Measurements from ENCODE around the gene ALDH2.
"Not testable (repeated sequence)": the region's sequence is repeated elsewhere in the genome, so short reads cannot be mapped to it uniquely, and the experiment has no call there.

ALDH2 gene

DNA sequence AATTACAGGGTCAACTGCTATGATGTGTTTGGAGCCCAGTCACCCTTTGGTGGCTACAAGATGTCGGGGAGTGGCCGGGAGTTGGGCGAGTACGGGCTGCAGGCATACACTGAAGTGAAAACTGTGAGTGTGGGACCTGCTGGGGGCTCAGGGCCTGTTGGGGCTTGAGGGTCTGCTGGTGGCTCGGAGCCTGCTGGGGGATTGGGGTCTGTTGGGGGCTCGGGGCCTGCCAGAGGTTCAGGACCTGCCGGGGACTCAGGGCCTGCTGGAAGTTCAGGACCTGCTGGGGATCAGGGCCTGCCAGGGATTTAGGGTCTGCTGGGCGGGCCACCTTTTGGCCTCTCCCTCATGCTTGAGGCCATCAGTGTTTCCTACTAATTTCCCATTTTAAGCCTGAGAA lies 37.1 kb downstream of the ALDH2 start:
- ChIA-PET CTCF (interaction anchor here (1.4 kb wide), 1 partner anchor 9 kb away, joined by 4 read pairs; no protein-coding TSS in a partner anchor), POLR2A (no interaction called here)
- no peak for DNase-seq (ENCODE audit: low read depth, low spot score)
- TF ChIP-seq, protein P1, sequence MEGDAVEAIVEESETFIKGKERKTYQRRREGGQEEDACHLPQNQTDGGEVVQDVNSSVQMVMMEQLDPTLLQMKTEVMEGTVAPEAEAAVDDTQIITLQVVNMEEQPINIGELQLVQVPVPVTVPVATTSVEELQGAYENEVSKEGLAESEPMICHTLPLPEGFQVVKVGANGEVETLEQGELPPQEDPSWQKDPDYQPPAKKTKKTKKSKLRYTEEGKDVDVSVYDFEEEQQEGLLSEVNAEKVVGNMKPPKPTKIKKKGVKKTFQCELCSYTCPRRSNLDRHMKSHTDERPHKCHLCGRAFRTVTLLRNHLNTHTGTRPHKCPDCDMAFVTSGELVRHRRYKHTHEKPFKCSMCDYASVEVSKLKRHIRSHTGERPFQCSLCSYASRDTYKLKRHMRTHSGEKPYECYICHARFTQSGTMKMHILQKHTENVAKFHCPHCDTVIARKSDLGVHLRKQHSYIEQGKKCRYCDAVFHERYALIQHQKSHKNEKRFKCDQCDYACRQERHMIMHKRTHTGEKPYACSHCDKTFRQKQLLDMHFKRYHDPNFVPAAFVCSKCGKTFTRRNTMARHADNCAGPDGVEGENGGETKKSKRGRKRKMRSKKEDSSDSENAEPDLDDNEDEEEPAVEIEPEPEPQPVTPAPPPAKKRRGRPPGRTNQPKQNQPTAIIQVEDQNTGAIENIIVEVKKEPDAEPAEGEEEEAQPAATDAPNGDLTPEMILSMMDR (IDR thresholded peaks at IDR 0.05; ENCODE audit: insufficient read depth, low read length, missing control alignments): no peak
- no peak overlapping the region for H3K4me3 ChIP-seq (ENCODE audit: low read depth, low read length)

DNA sequence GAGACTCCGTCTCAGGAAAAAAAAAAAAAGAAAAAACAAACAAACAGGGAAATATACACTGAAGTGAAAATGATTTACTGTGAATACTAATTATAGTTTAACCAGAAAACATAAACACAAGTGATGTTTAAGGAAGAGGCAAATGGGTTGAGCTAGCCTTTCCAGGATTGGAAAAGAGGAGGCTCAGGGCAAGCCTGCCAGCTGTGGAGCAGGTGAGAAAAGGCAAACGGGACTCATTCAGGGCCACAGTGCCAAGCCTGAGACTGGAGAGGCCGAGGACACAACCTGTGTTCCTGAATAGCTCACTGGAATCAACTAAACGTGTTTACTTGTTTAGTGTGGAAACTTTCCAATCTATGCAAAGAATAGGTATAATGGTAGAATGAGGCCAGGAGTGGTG lies 39.6 kb downstream of the ALDH2 start:
- TF ChIP-seq, protein P1 (IDR thresholded peaks at IDR 0.05; ENCODE audit: insufficient read depth, low read length, missing control alignments): no peak
- ChIA-PET POLR2A (no interaction called here), CTCF (interaction anchor here (1.3 to 1.7 kb wide), 2 partner anchors 9 to 53 kb away, joined by 5 to 6 read pairs; no protein-coding TSS in a partner anchor)
- no peak for DNase-seq (ENCODE audit: low read depth, low spot score)
- H3K4me3 ChIP-seq (ENCODE audit: low read depth, low read length): no peak overlapping the region

DNA sequence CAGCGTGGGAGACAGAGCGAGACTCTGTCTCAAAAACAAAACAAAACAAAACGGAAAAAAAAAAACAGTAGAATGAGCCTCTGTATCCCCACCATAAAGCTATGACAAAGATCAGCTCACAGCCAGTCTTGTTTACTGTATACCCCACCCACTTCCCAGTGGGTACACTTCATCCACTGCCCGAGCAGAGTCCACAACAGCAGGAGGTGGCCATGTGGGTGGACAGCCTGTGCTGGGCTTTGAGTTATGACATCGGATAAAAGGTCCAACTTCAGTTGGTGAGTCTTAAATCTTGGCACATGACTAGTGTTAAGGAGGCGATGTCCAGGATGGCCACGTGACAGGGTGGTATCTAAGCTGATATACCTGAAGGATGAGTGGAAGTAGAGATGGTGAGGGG lies 40.5 kb downstream of the ALDH2 start:
- CTCF ChIA-PET: interaction anchor here (1.2 to 1.3 kb wide), 2 partner anchors 17 to 54 kb away, joined by 3 to 6 read pairs; no protein-coding TSS in a partner anchor
- POLR2A ChIA-PET: no interaction called here

DNA sequence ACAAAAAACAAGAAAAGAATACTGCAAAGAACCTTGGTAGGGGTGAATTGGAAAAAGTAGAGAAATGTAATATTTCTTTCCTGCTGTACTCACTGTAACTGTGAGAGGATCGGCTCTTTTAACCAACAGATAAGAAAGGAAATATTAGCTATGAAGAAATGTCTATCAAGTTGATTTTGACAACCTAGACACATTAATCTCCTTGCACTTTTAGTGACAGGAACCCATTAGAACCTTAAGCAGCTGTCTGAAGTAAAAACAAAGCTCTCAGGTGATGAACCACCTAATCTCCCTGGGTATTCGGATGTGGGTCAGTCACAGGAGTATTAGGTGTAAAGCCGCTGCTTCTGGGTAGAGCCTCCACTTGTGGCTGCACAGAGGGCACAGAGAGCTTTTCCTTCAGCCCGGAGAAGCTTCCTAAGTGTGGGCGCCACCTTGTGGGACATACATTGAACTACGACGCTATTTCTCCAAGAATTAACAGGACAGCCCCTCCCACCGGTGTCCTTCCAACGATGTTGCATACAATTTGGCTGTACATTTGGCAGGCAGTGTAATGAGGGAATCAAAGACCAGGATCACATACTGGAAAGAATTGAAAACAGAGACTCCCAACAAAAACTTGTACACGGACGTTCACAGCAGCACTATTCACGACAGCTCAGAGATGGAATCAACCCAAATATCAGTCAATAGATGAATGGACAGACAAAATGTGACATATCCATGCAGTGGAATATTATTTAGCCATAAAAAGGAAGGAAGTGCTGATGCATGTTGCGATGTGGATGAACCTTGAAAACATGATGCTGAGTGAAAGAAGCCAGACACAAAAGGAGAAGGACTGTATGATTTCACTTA lies 46.4 kb downstream of the ALDH2 start:
- H3K4me3 ChIP-seq (ENCODE audit: low read depth, low read length): no peak overlapping the region
- TF ChIP-seq, protein P1 (IDR thresholded peaks at IDR 0.05; ENCODE audit: insufficient read depth, low read length, missing control alignments): peak; percentile 85
- ChIA-PET POLR2A (interaction anchor here (1.0 kb wide), 1 partner anchor 128 kb away, joined by 3 read pairs; the partner anchor contains the start of genes ACAD10 and BRAP), CTCF (interaction anchor here (0.6 to 10.3 kb wide), 44 partner anchors 9 to 416 kb away, joined by 3 to 209 read pairs (median 4); partner anchors contain the start of genes ACAD10, ALDH2 and BRAP)
- DNase-seq (ENCODE audit: low read depth, low spot score): peak; percentile 40

More for the DNA sequence above, 40.5 kb downstream of the ALDH2 start:
- H3K4me3 ChIP-seq (ENCODE audit: low read depth, low read length): no peak overlapping the region
- no peak for DNase-seq (ENCODE audit: low read depth, low spot score)
- TF ChIP-seq, protein P1 (IDR thresholded peaks at IDR 0.05; ENCODE audit: insufficient read depth, low read length, missing control alignments): no peak

DNA sequence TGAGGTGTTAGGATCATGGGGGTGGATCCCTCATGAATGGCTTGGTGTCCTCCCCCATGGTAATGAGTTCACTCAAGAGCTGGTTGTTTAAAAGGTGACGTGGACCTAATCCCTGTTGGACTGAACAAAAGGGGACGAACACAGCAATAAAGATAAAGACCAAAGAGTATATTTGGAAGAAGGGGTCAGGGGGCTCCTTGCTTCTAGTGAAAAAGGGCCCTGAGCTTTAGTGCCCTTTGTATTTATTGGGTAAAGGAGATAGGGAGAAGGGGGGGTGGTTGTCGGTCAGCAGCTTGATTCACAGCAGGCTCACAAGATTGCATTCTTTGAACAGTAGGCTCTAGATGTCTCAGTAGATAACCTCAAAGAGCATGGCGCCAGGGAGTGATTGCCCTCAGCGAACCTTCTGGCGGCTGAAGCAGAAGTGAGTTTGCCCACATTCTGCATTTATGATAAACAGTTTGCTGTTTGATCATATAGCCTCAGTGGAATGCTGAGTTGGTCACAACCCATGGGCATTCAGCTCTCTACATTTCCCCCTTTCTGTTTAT lies 49.4 kb downstream of the ALDH2 start:
- TF ChIP-seq, protein P1 (IDR thresholded peaks at IDR 0.05; ENCODE audit: insufficient read depth, low read length, missing control alignments): no peak
- DNase-seq (ENCODE audit: low read depth, low spot score): no peak
- POLR2A ChIA-PET: no interaction called here
- no peak overlapping the region for H3K4me3 ChIP-seq (ENCODE audit: low read depth, low read length)
- CTCF ChIA-PET: interaction anchor here (0.6 to 10.3 kb wide), 8 partner anchors 10 to 123 kb away, joined by 3 to 209 read pairs (median 5); no protein-coding TSS in a partner anchor

DNA sequence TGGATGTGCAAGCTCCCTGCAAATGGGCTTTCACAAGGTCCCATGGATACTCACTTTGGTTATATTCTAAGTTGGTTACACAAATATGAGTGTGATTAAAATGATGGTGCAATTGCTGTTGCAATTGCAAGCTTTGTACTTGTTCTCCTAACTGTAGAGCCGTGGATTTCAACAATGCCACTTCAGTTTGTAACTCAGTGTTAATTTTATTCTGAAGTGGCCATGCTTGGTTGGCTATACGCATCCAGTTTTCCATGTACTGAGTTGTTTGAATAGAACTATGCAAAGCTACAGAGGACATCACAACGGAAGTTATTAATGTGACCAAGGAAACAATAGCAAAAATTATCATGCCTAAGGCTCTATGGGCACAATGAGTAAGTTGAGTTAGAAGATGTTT lies 50.2 kb downstream of the ALDH2 start:
- CTCF ChIA-PET: interaction anchor here (1.4 to 10.3 kb wide), 3 partner anchors 62 to 72 kb away, joined by 3 to 209 read pairs (median 5); no protein-coding TSS in a partner anchor
- POLR2A ChIA-PET; DNase-seq (ENCODE audit: low read depth, low spot score); H3K4me3 ChIP-seq (ENCODE audit: low read depth, low read length): not testable (repeated sequence)
